Natural killer cell (primary cell): ENCODE data around the gene MACIR. TPM values are rescaled to one million over a fixed set of nuclear protein-coding genes. Genes with fewer than 3 reads are reported as not detected.

Source experiments
- ATAC-seq, 3 donors: fragments of 150-1000 bp in 2 of 3; fragments of 200-7000 bp in 1 of 3; cut with Tn5 transposase; 1 replicate in 1 of 3; 2 replicates in 2 of 3; pipeline ENCODE4 v1.10.0; 2021; ENCODE audit warnings: mild to moderate bottlenecking in 2 of 3, moderate library complexity in 2 of 3
- DNase-seq, 2 donors: peaks; one replicate each; pipeline versions ENCODE4 v3.0.0 to v3.0.0-alpha.2; 2013 to 2021; ENCODE audit warnings: mixed read lengths in 1 of 2
- H3K27ac ChIP-seq: one replicate; pipeline ENCODE4 v1.5.1; 2013; ENCODE audit warnings: mild to moderate bottlenecking, low read length
- H3K27me3 ChIP-seq: one replicate; pipeline ENCODE4 v1.6.1; 2013; ENCODE audit warnings: low read length; ENCODE audit not compliant: control insufficient read depth, insufficient read depth
- H3K36me3 ChIP-seq: one replicate; pipeline ENCODE4 v1.6.1; 2013; ENCODE audit warnings: low read length; ENCODE audit not compliant: control insufficient read depth, insufficient read depth
- H3K4me1 ChIP-seq: one replicate; pipeline ENCODE4 v1.6.1; 2013; ENCODE audit warnings: low read length; ENCODE audit not compliant: control insufficient read depth, insufficient read depth
- H3K4me3 ChIP-seq: one replicate; pipeline ENCODE4 v1.5.1; 2013; ENCODE audit warnings: low read length
- H3K9me3 ChIP-seq: one replicate; pipeline ENCODE4 v1.6.1; 2013; ENCODE audit warnings: low read length; ENCODE audit not compliant: control insufficient read depth, insufficient read depth
- H3K27ac Mint-ChIP-seq, 2 donors: one replicate each; pipeline ENCODE4 v1.8.0; 2022; ENCODE audit warnings: mild to moderate bottlenecking in 2 of 2, mixed read lengths in 2 of 2, moderate library complexity in 1 of 2
- H3K27me3 Mint-ChIP-seq, 2 donors: one replicate each; pipeline ENCODE4 v1.8.0; 2022; ENCODE audit warnings: low read depth in 2 of 2, mixed read lengths in 2 of 2
- H3K36me3 Mint-ChIP-seq: one replicate; pipeline ENCODE4 v1.8.0; 2022; ENCODE audit warnings: mixed read lengths
- H3K4me1 Mint-ChIP-seq, 2 donors: one replicate each; pipeline ENCODE4 v1.8.0; 2022; ENCODE audit warnings: mixed read lengths in 2 of 2
- H3K4me3 Mint-ChIP-seq: one replicate; pipeline ENCODE4 v1.8.0; 2022; ENCODE audit warnings: mild to moderate bottlenecking, moderate library complexity, mixed read lengths
- H3K9me3 Mint-ChIP-seq, 2 donors: one replicate each; pipeline ENCODE4 v1.8.0; 2022; ENCODE audit warnings: mixed read lengths in 2 of 2
- WGBS: methylation state at CpG from one replicate; pipeline ENCODE4 v1.1.7; 2013; ENCODE audit warnings: missing lambda C conversion rate; ENCODE audit not compliant: insufficient coverage; 5-methylcytosine and 5-hydroxymethylcytosine counted together
- intact Hi-C: fragments of 100-400 bp; cut with micrococcal nuclease; formaldehyde crosslinking; loops from one replicate; pipeline ENCODE4 v1.14.2; 2022
- total RNA-seq, 4 donors: library from RNA; stranded (reverse); fragments of 120-200 nt in 1 of 4; gene quantifications; one replicate each; pipeline versions ENCODE4 v1.2.3 to v1.2.4, GENCODE V29; 2013 to 2022
- TF ChIP-seq, protein P1 (sequence below): fragments of 200-600 bp; IDR thresholded peaks from one replicate; pipeline ENCODE4 v1.8.0; 2022; ENCODE audit warnings: antibody characterized with exemption

Gene MACIR
- total RNA-seq, 3 donors from 2014 or later (not counting 1 experiment from before 2014, with no cell fraction given), result 1.5 to 5.3 (median 2.7) TPM

DNA sequence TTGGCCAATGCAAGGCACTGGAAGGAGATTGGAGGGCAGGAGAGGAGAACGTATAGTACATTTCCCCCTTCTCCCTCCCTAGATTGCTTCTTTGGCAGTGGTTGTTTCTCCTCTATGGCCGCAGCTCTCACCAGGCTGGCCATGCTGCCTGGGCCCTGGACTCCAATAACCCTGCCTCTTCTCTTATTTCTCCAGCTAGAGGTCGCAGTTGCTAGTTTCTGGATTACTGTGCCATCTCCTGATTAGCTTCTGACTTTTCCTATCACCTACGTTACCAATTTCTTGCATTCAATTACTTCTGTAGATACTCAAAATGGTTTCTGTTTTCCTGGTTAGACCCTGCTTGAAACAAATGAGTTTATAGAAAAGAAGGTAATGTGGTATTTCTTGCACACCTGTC lies 2.4 kb upstream of the MACIR start:
- no peaks in the 10 kb centered on the region for H3K9me3 ChIP-seq
- H3K27ac Mint-ChIP-seq, result no peak overlapping the region
- no peaks in the 10 kb centered on the region for H3K9me3 Mint-ChIP-seq
- 82% methylated on average over 4 of the region's 4 CpGs for WGBS
- H3K27me3 Mint-ChIP-seq, result peaks cover 9 to 10% of the 10 kb centered on the region in 2 donors
- H3K36me3 Mint-ChIP-seq, result no peaks in the 10 kb centered on the region
- H3K27me3 ChIP-seq, result peaks cover 8% of the 10 kb centered on the region
- H3K4me3 Mint-ChIP-seq, result no peak overlapping the region
- TF ChIP-seq, protein P1, sequence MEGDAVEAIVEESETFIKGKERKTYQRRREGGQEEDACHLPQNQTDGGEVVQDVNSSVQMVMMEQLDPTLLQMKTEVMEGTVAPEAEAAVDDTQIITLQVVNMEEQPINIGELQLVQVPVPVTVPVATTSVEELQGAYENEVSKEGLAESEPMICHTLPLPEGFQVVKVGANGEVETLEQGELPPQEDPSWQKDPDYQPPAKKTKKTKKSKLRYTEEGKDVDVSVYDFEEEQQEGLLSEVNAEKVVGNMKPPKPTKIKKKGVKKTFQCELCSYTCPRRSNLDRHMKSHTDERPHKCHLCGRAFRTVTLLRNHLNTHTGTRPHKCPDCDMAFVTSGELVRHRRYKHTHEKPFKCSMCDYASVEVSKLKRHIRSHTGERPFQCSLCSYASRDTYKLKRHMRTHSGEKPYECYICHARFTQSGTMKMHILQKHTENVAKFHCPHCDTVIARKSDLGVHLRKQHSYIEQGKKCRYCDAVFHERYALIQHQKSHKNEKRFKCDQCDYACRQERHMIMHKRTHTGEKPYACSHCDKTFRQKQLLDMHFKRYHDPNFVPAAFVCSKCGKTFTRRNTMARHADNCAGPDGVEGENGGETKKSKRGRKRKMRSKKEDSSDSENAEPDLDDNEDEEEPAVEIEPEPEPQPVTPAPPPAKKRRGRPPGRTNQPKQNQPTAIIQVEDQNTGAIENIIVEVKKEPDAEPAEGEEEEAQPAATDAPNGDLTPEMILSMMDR, result no peak
- H3K27ac ChIP-seq, result no peak overlapping the region
- ATAC-seq (no peak), DNase-seq (no peak)
- H3K36me3 ChIP-seq, result no peaks in the 10 kb centered on the region
- intact Hi-C loops, result no loop called here
- peaks cover 5% of the 10 kb centered on the region for H3K4me1 ChIP-seq
- no peak overlapping the region for H3K4me3 ChIP-seq
- H3K4me1 Mint-ChIP-seq, result peaks cover 10 to 16% of the 10 kb centered on the region in 2 donors

DNA sequence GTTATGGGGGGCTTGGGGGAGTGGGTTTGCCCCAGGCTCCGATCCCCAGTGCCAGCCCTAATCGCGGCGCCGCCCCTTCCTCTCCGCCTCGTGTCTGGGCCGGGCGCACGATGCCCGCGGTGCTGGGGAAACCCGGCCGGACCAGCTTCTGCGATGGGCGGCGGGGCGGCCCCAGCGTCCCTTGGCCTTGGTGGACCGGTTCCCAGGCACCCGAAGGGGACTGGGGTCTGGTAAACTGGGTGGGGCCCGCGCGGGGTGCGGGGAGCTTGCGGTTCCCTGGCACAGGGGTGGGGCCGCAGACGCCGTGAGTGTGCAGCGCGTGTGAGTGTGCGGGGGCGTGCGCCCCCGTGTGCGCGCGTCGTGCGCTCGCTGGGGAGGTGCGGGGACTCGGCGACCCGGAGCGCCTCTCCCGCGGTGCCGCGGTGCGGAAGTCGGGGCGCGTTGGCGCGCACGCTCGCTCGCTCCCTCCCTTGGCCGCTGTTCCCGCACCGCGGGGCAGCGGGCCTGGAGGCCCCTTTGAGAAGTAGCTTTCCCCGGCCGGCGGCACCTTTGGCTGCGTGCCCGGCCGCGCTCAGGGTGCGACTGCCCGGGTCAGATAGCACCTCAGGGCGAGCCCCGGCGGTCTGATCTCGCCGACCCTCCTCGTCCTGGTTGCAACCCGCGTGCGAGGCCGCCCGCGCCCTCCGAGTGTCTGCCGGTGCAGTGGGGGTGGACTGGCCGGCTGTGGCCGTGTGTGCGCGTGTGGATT lies 568 bp downstream of the MACIR start:
- TF ChIP-seq, protein P1, result no peak
- Histone ChIP-seq H3K9me3 (no peaks in the 10 kb centered on the region), H3K4me1 (peaks cover 5% of the 10 kb centered on the region), H3K36me3 (no peaks in the 10 kb centered on the region), H3K27me3 (no peaks in the 10 kb centered on the region), H3K27ac (peak overlapping the region; percentile 49), H3K4me3 (peak overlapping the region; percentile 67)
- ATAC-seq (peak; percentile 36 to 59 (median 39)), DNase-seq (peak; percentile 58 to 85)
- Mint-ChIP-seq H3K4me3 (peak overlapping the region; percentile 93), H3K4me1 (peaks cover 10 to 16% of the 10 kb centered on the region in 2 donors), H3K9me3 (no peaks in the 10 kb centered on the region), H3K27ac (peak overlapping the region; percentile 60 to 79), H3K27me3 (peaks cover 7% of the 10 kb centered on the region in 2 donors), H3K36me3 (no peaks in the 10 kb centered on the region)
- intact Hi-C loops, result loop anchor here (1.0 kb wide), 1 partner anchor 139 kb away; the partner anchor contains the start of genes GIN1 and PPIP5K2
- WGBS, result under 1% methylated on average over 91 of the region's 91 CpGs

DNA sequence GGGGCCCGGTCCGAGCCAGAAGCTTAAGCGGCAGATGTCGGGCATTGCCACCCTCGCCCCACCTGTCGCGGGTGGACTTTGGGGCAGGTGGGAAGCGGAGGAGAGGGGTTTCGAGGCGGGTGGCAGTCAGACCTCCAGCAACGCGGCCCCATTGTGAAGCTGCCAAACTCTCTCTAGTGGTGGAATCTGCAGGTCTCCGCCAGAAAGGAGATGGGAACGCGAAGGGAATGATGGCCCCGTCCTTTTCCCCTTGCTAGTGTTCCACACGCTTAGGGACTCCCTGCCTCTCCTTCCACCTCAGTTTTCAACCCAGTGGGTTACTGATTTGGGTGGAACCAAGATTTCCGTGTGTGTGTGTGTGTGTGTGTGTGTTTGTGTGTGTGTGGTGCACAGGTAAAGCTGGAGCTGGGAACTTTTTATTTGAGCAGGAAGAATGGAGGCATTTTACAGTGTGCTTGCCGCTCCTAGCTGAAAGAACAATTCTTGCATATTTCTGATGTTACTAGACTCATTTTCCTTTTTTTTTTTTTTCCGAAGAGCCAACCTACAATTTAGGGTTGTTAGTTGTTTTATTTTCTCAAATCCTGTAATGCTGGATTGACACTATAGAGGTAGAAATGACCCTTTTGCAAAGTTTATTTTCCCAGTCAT lies 1.3 kb downstream of the MACIR start:
- no peaks in the 10 kb centered on the region for H3K27me3 ChIP-seq
- Mint-ChIP-seq H3K4me1 (peaks cover 10 to 16% of the 10 kb centered on the region in 2 donors), H3K4me3 (peak overlapping the region; percentile 93), H3K27me3 (peaks cover 6 to 7% of the 10 kb centered on the region in 2 donors), H3K9me3 (no peaks in the 10 kb centered on the region), H3K36me3 (no peaks in the 10 kb centered on the region), H3K27ac (peak overlapping the region; percentile 60 to 79)
- H3K36me3 ChIP-seq, result no peaks in the 10 kb centered on the region
- H3K9me3 ChIP-seq, result no peaks in the 10 kb centered on the region
- peaks cover 5% of the 10 kb centered on the region for H3K4me1 ChIP-seq
- no peak overlapping the region for H3K27ac ChIP-seq
- DNase-seq, result peak in 1 of 2 donors; percentile 41
- 2% methylated on average over 17 of the region's 20 CpGs for WGBS
- intact Hi-C loops, result no loop called here
- no peak for ATAC-seq
- TF ChIP-seq, protein P1, result no peak
- peak overlapping the region; percentile 67 for H3K4me3 ChIP-seq
